Stomach (tissue), 9 donors: ENCODE data around the gene FCGBP. TPM values are rescaled to one million over a fixed set of nuclear protein-coding genes. Genes with fewer than 3 reads are reported as not detected.
A peak's percentile ranks its signal among the peaks of the same experiment; 100 is the strongest.

Source experiments
- DNase-seq, 2 donors: peaks; one replicate each; pipeline versions ENCODE4 v3.0.0 to v3.0.0-alpha.2; 2013 to 2019
- H3K27ac ChIP-seq, 5 donors: fragments of 200-600 bp in 4 of 5; sonication (generic) in 4 of 5; one replicate each; pipeline ENCODE4 v1.5.1; 2013 to 2019; ENCODE audit warnings: mild to moderate bottlenecking in 1 of 5, moderate library complexity in 1 of 5
- H3K27me3 ChIP-seq, 3 donors: fragments of 200-600 bp; sonication (generic); one replicate each; pipeline ENCODE4 v1.5.1; 2017 to 2019; ENCODE audit warnings: mixed run types in 1 of 3
- H3K36me3 ChIP-seq, 4 donors: fragments of 200-600 bp; sonication (generic); 1 replicate in 3 of 4; 2 replicates in 1 of 4; pipeline ENCODE4 v1.5.1; 2016 to 2019
- H3K4me1 ChIP-seq, 4 donors: fragments of 200-600 bp; sonication (generic); one replicate each; pipeline ENCODE4 v1.5.1; 2016 to 2019
- H3K4me3 ChIP-seq, 4 donors: fragments of 200-600 bp; sonication (generic) in 3 of 4; one replicate each; pipeline ENCODE4 v1.5.1; 2016 to 2019; ENCODE audit warnings: mild to moderate bottlenecking in 1 of 4
- H3K9me3 ChIP-seq, 4 donors: fragments of 200-600 bp; sonication (generic); one replicate each; pipeline ENCODE4 v1.5.1; 2016 to 2019
- EP300 ChIP-seq: sonication (generic); formaldehyde crosslinking; IDR thresholded peaks from one replicate; pipeline ENCODE4 v1.6.1; 2017; ENCODE audit warnings: antibody characterized with exemption
- POLR2A ChIP-seq, 4 donors: fragments of 450-650 bp; IDR thresholded peaks; one replicate each; pipeline ENCODE4 v1.6.1; 2016; ENCODE audit warnings: antibody characterized with exemption in 4 of 4, control low read depth in 2 of 4, mild to moderate bottlenecking in 1 of 4, moderate library complexity in 1 of 4
- POLR2AphosphoS5 ChIP-seq, 3 donors: sonication (generic); formaldehyde crosslinking; IDR thresholded peaks; one replicate each; pipeline ENCODE4 v1.6.1; 2016; ENCODE audit warnings: antibody characterized with exemption in 3 of 3
- WGBS, 5 donors: extraction: QIAGEN DNeasy Blood & Tissue Kit in 3 of 5; methylation state at CpG; one replicate each; pipeline versions ENCODE4 v1.1.5 to v1.1.7; 2013 to 2018; 5-methylcytosine and 5-hydroxymethylcytosine counted together
- intact Hi-C: fragments of 100-400 bp; cut with DNase I; formaldehyde crosslinking; loops from one replicate; pipeline ENCODE4 v1.15.1; 2023; ENCODE audit warnings: low total_unique reads
- polyA plus RNA-seq, 3 donors: library from polyadenylated mRNA; stranded (reverse); fragments of 200-250 nt; gene quantifications; one replicate each; pipeline ENCODE4 v1.2.3, GENCODE V29; 2013
- total RNA-seq, 5 donors: library from RNA; depleted of rRNA; stranded (reverse); fragments of >200 nt; gene quantifications; one replicate each; pipeline versions ENCODE4 v1.1.0 to v1.2.3, GENCODE V29; 2014 to 2016
- TF ChIP-seq, protein P1 (sequence below), 7 experiments: fragments of 450-650 bp in 4 of 7; fragments of 200-600 bp in 3 of 7; sonication (generic) in 3 of 7; IDR thresholded peaks; one replicate each; pipeline ENCODE4 v1.5.1; 2016 to 2019; ENCODE audit warnings: antibody characterized with exemption in 7 of 7, control low read depth in 2 of 7, mild to moderate bottlenecking in 1 of 7
- donor health status: healthy with polysubstance abuse.
- donor health status: Bipolar disorder and iron deficiency.
- donor health status: healthy.

The FCGBP gene
- total and polyA plus RNA-seq, 8 donors = 6.5 to 7,510 (median 204) TPM

DNA sequence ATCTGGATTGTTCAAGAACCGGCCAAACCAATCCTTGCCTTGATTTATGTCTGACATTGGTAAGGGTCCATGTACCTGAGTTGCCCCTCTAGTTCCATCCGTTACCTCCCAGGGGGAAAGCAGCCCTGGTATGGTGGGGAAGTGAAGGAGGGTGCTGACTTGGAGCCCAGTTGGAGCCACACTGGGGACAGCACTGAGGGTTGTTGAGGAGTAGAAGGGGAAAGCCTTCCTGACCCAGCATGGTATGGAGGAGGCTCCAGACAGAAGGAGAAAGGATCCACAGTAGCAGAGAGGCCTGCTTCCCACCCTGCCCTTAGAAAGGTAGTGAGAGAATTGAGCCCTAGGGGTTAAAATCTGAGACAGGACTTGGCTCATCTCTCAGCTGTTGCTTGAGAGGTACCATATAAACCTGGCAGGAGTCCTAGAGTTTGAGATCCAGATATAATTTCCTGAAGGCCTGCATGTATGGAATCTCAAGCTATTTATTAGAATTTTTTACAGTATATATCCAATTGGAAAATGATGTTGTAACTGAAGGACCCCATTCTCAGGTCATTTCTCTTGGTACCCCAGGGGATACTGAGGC is 16.7 kb upstream of the FCGBP start:
- intact Hi-C loops = no loop called here
- H3K9me3 ChIP-seq = no peaks in the 10 kb centered on the region
- TF ChIP-seq POLR2A (IDR thresholded peaks at IDR 0.05) (no peak), POLR2AphosphoS5 (IDR thresholded peaks at IDR 0.05) (no peak), EP300 (no peak)
- TF ChIP-seq, protein P1, sequence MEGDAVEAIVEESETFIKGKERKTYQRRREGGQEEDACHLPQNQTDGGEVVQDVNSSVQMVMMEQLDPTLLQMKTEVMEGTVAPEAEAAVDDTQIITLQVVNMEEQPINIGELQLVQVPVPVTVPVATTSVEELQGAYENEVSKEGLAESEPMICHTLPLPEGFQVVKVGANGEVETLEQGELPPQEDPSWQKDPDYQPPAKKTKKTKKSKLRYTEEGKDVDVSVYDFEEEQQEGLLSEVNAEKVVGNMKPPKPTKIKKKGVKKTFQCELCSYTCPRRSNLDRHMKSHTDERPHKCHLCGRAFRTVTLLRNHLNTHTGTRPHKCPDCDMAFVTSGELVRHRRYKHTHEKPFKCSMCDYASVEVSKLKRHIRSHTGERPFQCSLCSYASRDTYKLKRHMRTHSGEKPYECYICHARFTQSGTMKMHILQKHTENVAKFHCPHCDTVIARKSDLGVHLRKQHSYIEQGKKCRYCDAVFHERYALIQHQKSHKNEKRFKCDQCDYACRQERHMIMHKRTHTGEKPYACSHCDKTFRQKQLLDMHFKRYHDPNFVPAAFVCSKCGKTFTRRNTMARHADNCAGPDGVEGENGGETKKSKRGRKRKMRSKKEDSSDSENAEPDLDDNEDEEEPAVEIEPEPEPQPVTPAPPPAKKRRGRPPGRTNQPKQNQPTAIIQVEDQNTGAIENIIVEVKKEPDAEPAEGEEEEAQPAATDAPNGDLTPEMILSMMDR (IDR thresholded peaks at IDR 0.05) = no peak
- peak in 1 of 2 donors; percentile 7 for DNase-seq
- H3K27ac ChIP-seq = no peak overlapping the region
- WGBS, 5 donors = 87 to 98% (median 94%) methylated on average over 2 of the region's 2 CpGs
- peaks cover 0 to 39% (median 0%) of the 10 kb centered on the region in 3 donors for H3K27me3 ChIP-seq
- H3K36me3 ChIP-seq = no peaks in the 10 kb centered on the region
- H3K4me1 ChIP-seq = peaks cover 6 to 24% (median 8%) of the 10 kb centered on the region in 4 donors
- H3K4me3 ChIP-seq = no peak overlapping the region

DNA sequence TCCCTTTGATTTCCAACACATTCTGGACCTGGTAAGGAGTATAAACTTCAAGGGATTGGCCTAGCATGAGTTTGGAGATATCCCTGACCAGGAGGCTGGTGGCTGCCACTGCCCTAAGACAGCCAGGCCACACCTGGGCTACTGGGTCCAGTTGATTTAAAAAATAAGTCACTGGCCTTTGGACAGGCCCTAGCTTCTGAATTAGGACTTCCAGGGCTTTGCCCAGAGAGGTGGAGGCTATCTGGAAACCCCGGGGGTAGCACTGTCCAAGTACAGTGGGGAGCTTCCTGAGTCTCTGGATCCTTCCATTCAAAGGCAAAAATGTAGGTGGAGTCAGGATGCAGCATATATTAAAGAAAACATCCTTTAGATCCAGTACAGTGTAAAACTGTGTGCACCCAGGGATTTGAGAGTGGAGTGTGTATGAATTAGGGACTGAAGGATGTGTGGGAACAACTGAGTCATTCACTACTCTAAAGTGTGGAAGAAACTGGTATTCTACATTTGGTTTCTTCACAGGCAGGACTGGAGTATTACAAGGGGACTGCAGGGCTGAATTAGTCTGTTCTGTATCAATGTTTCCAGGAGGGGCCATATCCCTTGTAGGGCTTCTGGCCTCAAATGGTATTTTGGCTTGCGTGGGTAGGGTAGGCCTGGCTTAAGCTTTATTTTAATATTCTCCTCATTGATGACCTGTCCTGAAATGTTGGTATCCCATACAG is 14.8 kb upstream of the FCGBP start:
- peaks cover 0 to 50% (median 0%) of the 10 kb centered on the region in 3 donors for H3K27me3 ChIP-seq
- H3K4me3 ChIP-seq = no peak overlapping the region
- 88 to 100% (median 91%) methylated on average over 2 of the region's 2 CpGs for WGBS, 5 donors
- no peaks in the 10 kb centered on the region for H3K36me3 ChIP-seq
- intact Hi-C loops = no loop called here
- TF ChIP-seq POLR2AphosphoS5 (IDR thresholded peaks at IDR 0.05) (no peak), EP300 (no peak), POLR2A (IDR thresholded peaks at IDR 0.05) (no peak)
- TF ChIP-seq, protein P1 (IDR thresholded peaks at IDR 0.05) = no peak
- H3K4me1 ChIP-seq = peaks cover 17 to 40% (median 24%) of the 10 kb centered on the region in 4 donors
- no peaks in the 10 kb centered on the region for H3K9me3 ChIP-seq
- H3K27ac ChIP-seq = no peak overlapping the region
- DNase-seq = peak in 1 of 2 donors; percentile 7

DNA sequence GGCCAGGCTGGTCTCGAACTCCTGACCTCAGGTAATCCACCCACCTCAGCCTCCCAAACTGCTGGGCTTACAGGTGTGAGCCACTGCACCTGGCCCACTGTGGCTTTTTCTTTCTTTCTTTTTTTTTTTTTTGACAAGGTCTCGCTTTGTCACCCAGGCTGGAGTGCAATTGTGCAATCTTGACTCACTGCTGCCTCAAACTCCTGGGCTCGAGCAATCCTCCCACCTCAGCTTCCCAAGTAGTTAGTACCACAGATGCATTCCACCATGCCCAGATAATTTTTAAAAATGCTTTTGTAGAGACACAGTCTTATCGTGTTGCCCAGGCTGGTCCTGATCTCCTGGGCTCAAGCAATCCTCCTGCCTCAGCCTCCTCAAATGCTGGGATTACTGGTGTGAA is 12.1 kb upstream of the FCGBP start:
- peaks cover 17 to 46% (median 29%) of the 10 kb centered on the region in 4 donors for H3K4me1 ChIP-seq
- TF ChIP-seq, protein P1 (IDR thresholded peaks at IDR 0.05) = no peak
- TF ChIP-seq EP300 = no peak
- no peak for TF ChIP-seq POLR2AphosphoS5 (IDR thresholded peaks at IDR 0.05)
- TF ChIP-seq POLR2A (IDR thresholded peaks at IDR 0.05) = no peak
- intact Hi-C loops = no loop called here
- H3K4me3 ChIP-seq = no peak overlapping the region
- H3K9me3 ChIP-seq = no peaks in the 10 kb centered on the region
- no peaks in the 10 kb centered on the region for H3K36me3 ChIP-seq
- peaks cover 0 to 50% (median 0%) of the 10 kb centered on the region in 3 donors for H3K27me3 ChIP-seq
- WGBS, 5 donors = 74 to 90% (median 82%) methylated on average over 4 of the region's 4 CpGs
- peak overlapping the region in 2 of 5 donors; percentile 86 to 87 for H3K27ac ChIP-seq
- DNase-seq = peak; percentile 16 to 25

DNA sequence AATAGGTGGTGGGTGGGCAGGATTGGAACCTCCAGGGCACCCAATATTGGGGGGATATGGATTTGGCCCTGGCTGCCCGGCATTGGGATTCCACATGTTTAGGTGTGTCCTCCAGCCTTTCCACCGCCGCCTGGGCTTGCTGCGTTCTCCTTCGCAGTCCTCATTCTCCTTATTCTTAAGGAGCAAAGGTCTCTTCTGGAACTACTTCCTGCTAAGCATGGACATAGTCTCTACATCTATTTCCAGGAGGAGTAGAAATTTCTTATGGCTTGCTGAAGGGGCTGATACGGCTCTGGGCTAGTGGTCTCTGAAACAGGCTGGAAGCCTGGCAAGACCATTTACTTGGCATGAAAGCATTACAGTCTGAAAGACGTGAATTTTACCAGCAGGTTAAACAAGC is 9.2 kb upstream of the FCGBP start:
- Histone ChIP-seq H3K27ac (peak overlapping the region; percentile 71 to 87 (median 82)), H3K9me3 (peaks cover 0 to 5% (median 2%) of the 10 kb centered on the region in 4 donors), H3K4me1 (peaks cover 22 to 53% (median 33%) of the 10 kb centered on the region in 4 donors), H3K4me3 (no peak overlapping the region), H3K36me3 (no peaks in the 10 kb centered on the region), H3K27me3 (peaks cover 0 to 30% (median 0%) of the 10 kb centered on the region in 3 donors)
- WGBS, 5 donors = 29 to 61% (median 53%) methylated on average over 7 of the region's 7 CpGs
- no peak for TF ChIP-seq EP300
- TF ChIP-seq POLR2AphosphoS5 (IDR thresholded peaks at IDR 0.05) = peak in 1 of 3 donors; percentile 5
- TF ChIP-seq POLR2A (IDR thresholded peaks at IDR 0.05) = no peak
- TF ChIP-seq, protein P1 (IDR thresholded peaks at IDR 0.05) = no peak
- peak; percentile 49 to 68 for DNase-seq
- intact Hi-C loops = no loop called here
